GM18505 (cell line): ENCODE measurements around the gene LGI1.

Source experiments
- ATAC-seq: cut with Tn5 transposase; IDR thresholded peaks from one replicate; pipeline ENCODE4 v1.9.1; 2021; ENCODE audit not compliant: unreplicated experiment
- POLR2A ChIP-seq: IDR thresholded peaks from 4 replicates; pipeline ENCODE4 v1.6.1; 2011; ENCODE audit warnings: borderline replicate concordance; ENCODE audit not compliant: insufficient read depth, insufficient read length; ENCODE audit errors: extremely low read depth

LGI1 gene

GRCh38 chr10:93757801-93758507, at the start of gene LGI1:
LGI1 (plus strand) TSS chr10:93757936; CDS start chr10:93758145, 209 bp downstream.
- TF ChIP-seq POLR2A: no peak
- ATAC-seq: no peak

- TF ChIP-seq POLR2A: no peak
- no peak for ATAC-seq
Measured at GRCh38 chr10:93710333-93710909, 47.3 kb upstream of the LGI1 start.

GRCh38 chr10:93711891-93712290, 45.8 kb upstream of the LGI1 start:
- ATAC-seq: no peak
- no peak for TF ChIP-seq POLR2A

- no peak for TF ChIP-seq POLR2A
- ATAC-seq: no peak
Measured at GRCh38 chr10:93712593-93712992, 45.1 kb upstream of the LGI1 start.

GRCh38 chr10:93715345-93715744, 42.4 kb upstream of the LGI1 start:
- TF ChIP-seq POLR2A: no peak
- ATAC-seq: peak; percentile 85

- TF ChIP-seq POLR2A: no peak
- no peak for ATAC-seq
Measured at GRCh38 chr10:93716766-93717165, 41.0 kb upstream of the LGI1 start.

GRCh38 chr10:93718937-93719725, 38.6 kb upstream of the LGI1 start:
- TF ChIP-seq POLR2A: no peak
- no peak for ATAC-seq

GRCh38 chr10:93719901-93720300, 37.8 kb upstream of the LGI1 start:
- no peak for ATAC-seq
- no peak for TF ChIP-seq POLR2A

GRCh38 chr10:93722550-93722949, 35.2 kb upstream of the LGI1 start:
- TF ChIP-seq POLR2A: no peak
- ATAC-seq: no peak

- no peak for ATAC-seq
- TF ChIP-seq POLR2A: no peak
Measured at GRCh38 chr10:93723153-93723552, 34.6 kb upstream of the LGI1 start.

GRCh38 chr10:93726024-93726423, 31.7 kb upstream of the LGI1 start:
- no peak for ATAC-seq

GRCh38 chr10:93741367-93741766, 16.4 kb upstream of the LGI1 start:
- ATAC-seq: no peak
- TF ChIP-seq POLR2A: no peak

More at GRCh38 chr10:93726024-93726423, 31.7 kb upstream of the LGI1 start:
- TF ChIP-seq POLR2A: no peak

- TF ChIP-seq POLR2A: no peak
Measured at GRCh38 chr10:93742633-93743349, 14.9 kb upstream of the LGI1 start.

More at GRCh38 chr10:93742633-93743349, 14.9 kb upstream of the LGI1 start:
- ATAC-seq: peak; percentile 90
